CD8-positive, alpha-beta memory T cell (primary cell): ENCODE data around the gene TLK1. TPM values are rescaled to one million over a fixed set of nuclear protein-coding genes. Genes with fewer than 3 reads are reported as not detected.

Source experiments
- CTCF ChIA-PET: fragments of 350-600 bp; sonication (Branson Sonifier 250); formaldehyde crosslinking; loops from one replicate; lab custom pipeline; 2021; ENCODE audit warnings: antibody characterized with exemption; lab: Charles Lee
- POLR2A ChIA-PET: fragments of 350-600 bp; sonication (Branson Sonifier 250); formaldehyde crosslinking; loops from one replicate; lab custom pipeline; 2021; ENCODE audit warnings: antibody characterized with exemption; lab: Charles Lee
- DNase-seq, 5 donors: peaks; one replicate each; pipeline versions ENCODE4 v3.0.0 to v3.0.0-alpha.2; 2020 to 2022; ENCODE audit warnings: mixed read lengths in 1 of 5
- H3K27ac ChIP-seq: one replicate; pipeline ENCODE4 v1.7.0; 2013; ENCODE audit warnings: low read depth, mild to moderate bottlenecking, low read length, moderate library complexity
- H3K27me3 ChIP-seq: 2 replicates; pipeline ENCODE4 v1.7.0; 2013; ENCODE audit warnings: low read length, mild to moderate bottlenecking; ENCODE audit not compliant: insufficient read depth, poor library complexity, severe bottlenecking
- H3K36me3 ChIP-seq: 2 replicates; pipeline ENCODE4 v1.7.0; 2013; ENCODE audit warnings: mild to moderate bottlenecking, low read length, moderate library complexity; ENCODE audit not compliant: insufficient read depth
- H3K4me1 ChIP-seq: 2 replicates; pipeline ENCODE4 v1.7.0; 2013; ENCODE audit warnings: mild to moderate bottlenecking, low read length, moderate library complexity; ENCODE audit not compliant: insufficient read depth
- H3K4me3 ChIP-seq: 2 replicates; pipeline ENCODE4 v1.7.0; 2013; ENCODE audit warnings: mild to moderate bottlenecking, low read length
- H3K9me3 ChIP-seq: 2 replicates; pipeline ENCODE4 v1.7.0; 2013; ENCODE audit warnings: mild to moderate bottlenecking, low read length
- H3K27ac Mint-ChIP-seq, 8 donors: one replicate each; pipeline ENCODE4 v1.8.0; 2020 to 2021; ENCODE audit warnings: mixed read lengths in 8 of 8, mild to moderate bottlenecking in 6 of 8, inconsistent platforms in 3 of 8, moderate library complexity in 3 of 8
- H3K27me3 Mint-ChIP-seq, 2 donors: one replicate each; pipeline ENCODE4 v1.8.0; 2020 to 2021; ENCODE audit warnings: mixed read lengths in 2 of 2, mild to moderate bottlenecking in 1 of 2, moderate library complexity in 1 of 2
- H3K36me3 Mint-ChIP-seq, 3 donors: one replicate each; pipeline ENCODE4 v1.8.0; 2020 to 2021; ENCODE audit warnings: mixed read lengths in 3 of 3, inconsistent platforms in 1 of 3, mild to moderate bottlenecking in 1 of 3
- H3K4me1 Mint-ChIP-seq, 3 donors: one replicate each; pipeline ENCODE4 v1.8.0; 2020 to 2021; ENCODE audit warnings: mixed read lengths in 3 of 3, inconsistent platforms in 1 of 3, mild to moderate bottlenecking in 1 of 3
- H3K4me3 Mint-ChIP-seq, 7 donors: one replicate each; pipeline ENCODE4 v1.8.0; 2020 to 2021; ENCODE audit warnings: mixed read lengths in 7 of 7, mild to moderate bottlenecking in 6 of 7, moderate library complexity in 4 of 7, inconsistent platforms in 2 of 7
- H3K9me3 Mint-ChIP-seq, 5 donors: one replicate each; pipeline ENCODE4 v1.8.0; 2020 to 2022; ENCODE audit warnings: mixed read lengths in 5 of 5, mild to moderate bottlenecking in 3 of 5, moderate library complexity in 2 of 5, inconsistent platforms in 1 of 5
- polyA plus RNA-seq: library from polyadenylated mRNA; unstranded; fragments of 300-500 nt; fragmentation: Illumina TruSeq; gene quantifications from one replicate; pipeline ENCODE4 v1.2.3, GENCODE V29; 2021
- total RNA-seq, 2 experiments: library from RNA; stranded (reverse); gene quantifications; one replicate each; pipeline ENCODE4 v1.2.3, GENCODE V29; 2021

TLK1 gene
- total and polyA plus RNA-seq, 3 experiments from 2014 or later: 37.6 to 79.0 (median 73.2) TPM

GRCh38 chr2:171159372-171160118, 1.1 kb downstream of the TLK1 start:
- Histone ChIP-seq H3K9me3 (no peaks in the 10 kb centered on the region), H3K27ac (peak overlapping the region; percentile 76), H3K4me1 (peaks cover 57% of the 10 kb centered on the region), H3K27me3 (no peaks in the 10 kb centered on the region), H3K36me3 (no peaks in the 10 kb centered on the region), H3K4me3 (peak overlapping the region; percentile 80)
- POLR2A ChIA-PET: interaction anchor here (1.1 to 1.6 kb wide), 2 partner anchors 230 to 274 kb away, joined by 4 read pairs; partner anchors contain the start of genes DCAF17, GORASP2 and METTL8
- DNase-seq: peak; percentile 29 to 85 (median 65)
- peak overlapping the region; percentile 93 to 99 (median 94) for H3K4me3 Mint-ChIP-seq
- CTCF ChIA-PET: interaction anchor here (0.7 to 2.3 kb wide), 12 partner anchors 12 to 320 kb away, joined by 3 to 7 read pairs (median 3); partner anchors contain the start of gene GORASP2
- H3K4me1 Mint-ChIP-seq: peaks cover 65 to 77% (median 75%) of the 10 kb centered on the region in 3 donors
- H3K27me3 Mint-ChIP-seq: peaks cover 0 to 4% of the 10 kb centered on the region in 2 donors
- H3K27ac Mint-ChIP-seq: peak overlapping the region; percentile 89 to 99 (median 92)
- peaks cover 0 to 10% (median 0%) of the 10 kb centered on the region in 3 donors for H3K36me3 Mint-ChIP-seq
- no peaks in the 10 kb centered on the region for H3K9me3 Mint-ChIP-seq

- Histone ChIP-seq H3K4me1 (peaks cover 62% of the 10 kb centered on the region), H3K36me3 (no peaks in the 10 kb centered on the region), H3K27me3 (no peaks in the 10 kb centered on the region), H3K4me3 (peak overlapping the region; percentile 80), H3K9me3 (no peaks in the 10 kb centered on the region), H3K27ac (peak overlapping the region; percentile 76)
- CTCF ChIA-PET: interaction anchor here (0.7 to 2.3 kb wide), 10 partner anchors 11 to 257 kb away, joined by 3 to 7 read pairs (median 4); partner anchors contain the start of gene GORASP2
- H3K4me3 Mint-ChIP-seq: peak overlapping the region; percentile 93 to 99 (median 94)
- peaks cover 68 to 79% (median 77%) of the 10 kb centered on the region in 3 donors for H3K4me1 Mint-ChIP-seq
- peaks cover 0 to 10% (median 0%) of the 10 kb centered on the region in 3 donors for H3K36me3 Mint-ChIP-seq
- peak overlapping the region; percentile 89 to 99 (median 92) for H3K27ac Mint-ChIP-seq
- POLR2A ChIA-PET: interaction anchor here (1.6 kb wide), 1 partner anchor 274 kb away, joined by 4 read pairs; the partner anchor contains the start of genes DCAF17 and METTL8
- peaks cover 0 to 4% of the 10 kb centered on the region in 2 donors for H3K27me3 Mint-ChIP-seq
- DNase-seq: no peak
- H3K9me3 Mint-ChIP-seq: no peaks in the 10 kb centered on the region
Observed at GRCh38 chr2:171158790-171159371, 1.8 kb downstream of the TLK1 start.

- ChIA-PET POLR2A (interaction anchor here (1.6 kb wide), 1 partner anchor 275 kb away, joined by 4 read pairs; the partner anchor contains the start of genes DCAF17 and METTL8), CTCF (interaction anchor here (0.7 to 2.3 kb wide), 11 partner anchors 11 to 258 kb away, joined by 3 to 7 read pairs (median 4); partner anchors contain the start of gene GORASP2)
- no peak overlapping the region for H3K27ac ChIP-seq
- H3K4me3 Mint-ChIP-seq: peak overlapping the region; percentile 93 to 99 (median 94)
- H3K36me3 ChIP-seq: no peaks in the 10 kb centered on the region
- H3K9me3 ChIP-seq: no peaks in the 10 kb centered on the region
- no peaks in the 10 kb centered on the region for H3K27me3 ChIP-seq
- H3K27me3 Mint-ChIP-seq: peaks cover 0 to 4% of the 10 kb centered on the region in 2 donors
- no peak for DNase-seq
- peaks cover 0 to 10% (median 0%) of the 10 kb centered on the region in 3 donors for H3K36me3 Mint-ChIP-seq
- peaks cover 64 to 79% (median 75%) of the 10 kb centered on the region in 3 donors for H3K4me1 Mint-ChIP-seq
- H3K4me1 ChIP-seq: peaks cover 58% of the 10 kb centered on the region
- H3K4me3 ChIP-seq: peak overlapping the region; percentile 80
- no peaks in the 10 kb centered on the region for H3K9me3 Mint-ChIP-seq
- H3K27ac Mint-ChIP-seq: peak overlapping the region in 5 of 8 donors; percentile 72 to 96 (median 89)
Observed at GRCh38 chr2:171158036-171158789, 2.5 kb downstream of the TLK1 start.

GRCh38 chr2:171157109-171157500, 3.6 kb downstream of the TLK1 start:
- Mint-ChIP-seq H3K36me3 (peaks cover 0 to 10% (median 0%) of the 10 kb centered on the region in 3 donors), H3K4me1 (peaks cover 63 to 80% (median 78%) of the 10 kb centered on the region in 3 donors), H3K27ac (peak overlapping the region in 6 of 8 donors; percentile 19 to 81 (median 56)), H3K27me3 (peaks cover 0 to 4% of the 10 kb centered on the region in 2 donors), H3K4me3 (peak overlapping the region in 6 of 7 donors; percentile 23 to 68 (median 53)), H3K9me3 (no peaks in the 10 kb centered on the region)
- no peaks in the 10 kb centered on the region for H3K36me3 ChIP-seq
- no peaks in the 10 kb centered on the region for H3K9me3 ChIP-seq
- CTCF ChIA-PET: interaction anchor here (1.2 to 2.3 kb wide), 5 partner anchors 70 to 259 kb away, joined by 4 to 7 read pairs (median 5); partner anchors contain the start of gene GORASP2
- H3K27ac ChIP-seq: no peak overlapping the region
- peaks cover 53% of the 10 kb centered on the region for H3K4me1 ChIP-seq
- no peaks in the 10 kb centered on the region for H3K27me3 ChIP-seq
- no peak for DNase-seq
- POLR2A ChIA-PET: no interaction called here
- no peak overlapping the region for H3K4me3 ChIP-seq

DNA sequence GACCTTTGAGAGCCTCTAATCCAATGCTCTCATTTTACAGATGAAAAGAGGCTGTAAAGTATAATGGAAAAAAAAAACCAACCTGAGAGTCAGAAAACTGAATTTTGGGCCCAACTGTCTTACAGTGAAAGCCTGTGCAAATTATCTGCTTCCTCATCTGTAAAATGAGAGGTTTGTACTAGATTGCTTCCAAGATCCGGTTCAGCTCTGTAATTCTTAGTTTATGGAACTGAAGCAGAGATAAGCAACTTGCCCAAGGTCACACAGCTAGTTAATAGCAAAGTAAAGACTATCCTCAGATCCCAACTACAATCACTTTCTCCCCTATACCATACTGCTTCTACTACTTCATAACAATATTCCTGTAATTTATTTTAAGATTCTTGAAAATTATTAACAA, 6.3 kb downstream of the TLK1 start:
- Mint-ChIP-seq H3K27me3 (peaks cover 0 to under 1% of the 10 kb centered on the region in 2 donors), H3K4me3 (peak overlapping the region in 2 of 7 donors; percentile 4 to 24), H3K36me3 (peaks cover 0 to 1% (median 0%) of the 10 kb centered on the region in 3 donors), H3K4me1 (peaks cover 65 to 92% (median 91%) of the 10 kb centered on the region in 3 donors), H3K9me3 (no peaks in the 10 kb centered on the region), H3K27ac (no peak overlapping the region)
- Histone ChIP-seq H3K27ac (no peak overlapping the region), H3K27me3 (no peaks in the 10 kb centered on the region), H3K36me3 (no peaks in the 10 kb centered on the region), H3K4me3 (no peak overlapping the region), H3K9me3 (no peaks in the 10 kb centered on the region), H3K4me1 (peaks cover 53% of the 10 kb centered on the region)
- CTCF ChIA-PET: interaction anchor here (1.2 to 2.1 kb wide), 3 partner anchors 8 to 225 kb away, joined by 3 to 9 read pairs (median 3); partner anchors contain the start of gene GORASP2
- no peak for DNase-seq
- POLR2A ChIA-PET: no interaction called here

DNA sequence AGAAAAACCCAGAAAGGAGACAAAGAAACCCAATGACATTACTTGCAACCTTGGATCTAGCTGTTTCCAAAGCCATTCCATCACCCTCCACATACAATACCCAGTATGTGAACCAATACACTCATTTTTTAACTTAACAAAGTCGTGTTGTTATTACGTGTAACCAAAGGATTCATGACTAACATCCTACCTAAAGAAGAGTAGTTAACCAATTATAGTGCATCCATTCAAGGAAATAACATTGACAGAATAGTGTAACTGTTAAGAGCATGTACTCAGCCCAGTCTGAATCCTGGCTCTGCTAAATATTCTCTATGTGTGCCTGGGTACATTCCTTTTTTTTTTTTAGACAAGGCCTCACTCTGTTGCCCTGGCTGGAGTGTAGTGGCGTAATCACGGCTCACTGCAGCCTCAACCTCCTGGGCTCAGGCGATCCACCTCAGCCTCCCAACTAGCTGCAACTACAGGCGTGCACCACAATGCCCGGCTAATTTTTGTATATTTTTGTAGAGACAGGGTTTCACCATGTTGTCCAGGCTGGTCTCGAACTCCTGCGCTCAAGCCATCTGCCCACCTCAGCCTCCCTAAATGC, 9.9 kb downstream of the TLK1 start:
- no peak overlapping the region for H3K4me3 Mint-ChIP-seq
- CTCF ChIA-PET: no interaction called here

More for the DNA sequence above, 9.9 kb downstream of the TLK1 start:
- POLR2A ChIA-PET: no interaction called here
- H3K9me3 ChIP-seq: no peaks in the 10 kb centered on the region
- Mint-ChIP-seq H3K9me3 (no peaks in the 10 kb centered on the region), H3K27ac (peak overlapping the region in 2 of 8 donors; percentile 58 to 66), H3K36me3 (no peaks in the 10 kb centered on the region), H3K27me3 (no peaks in the 10 kb centered on the region), H3K4me1 (peaks cover 60 to 91% (median 89%) of the 10 kb centered on the region in 3 donors)
- no peak overlapping the region for H3K27ac ChIP-seq
- H3K4me3 ChIP-seq: no peak overlapping the region
- no peak for DNase-seq
- peaks cover 34% of the 10 kb centered on the region for H3K4me1 ChIP-seq
- H3K27me3 ChIP-seq: no peaks in the 10 kb centered on the region
- no peaks in the 10 kb centered on the region for H3K36me3 ChIP-seq
